Ovary (tissue), 9 donors: ENCODE results near the gene ZNF598. TPM values are rescaled to one million over a fixed set of nuclear protein-coding genes. Genes with fewer than 3 reads are reported as not detected.

Experiments used
- DNase-seq, 5 donors: peaks; one replicate each; pipeline ENCODE4 v3.0.0-alpha.2; 2019 to 2020
- H3K27ac ChIP-seq, 2 donors: fragments of 200-600 bp; one replicate each; pipeline versions ENCODE4 v1.5.1 to v1.8.0; 2019 to 2022
- H3K27me3 ChIP-seq: fragments of 200-600 bp; one replicate; pipeline ENCODE4 v1.8.0; 2022
- H3K36me3 ChIP-seq: fragments of 200-600 bp; sonication (generic); one replicate; pipeline ENCODE4 v1.5.1; 2019
- H3K4me1 ChIP-seq: one replicate; pipeline ENCODE4 v1.8.1; 2013; ENCODE audit warnings: mild to moderate bottlenecking, moderate library complexity; ENCODE audit not compliant: insufficient read depth
- H3K4me3 ChIP-seq: fragments of 200-600 bp; sonication (generic); one replicate; pipeline ENCODE4 v1.5.1; 2017
- H3K9me3 ChIP-seq, 2 donors: fragments of 200-600 bp in 1 of 2; sonication (generic) in 1 of 2; one replicate each; pipeline versions ENCODE4 v1.5.1 to v1.8.1; 2013 to 2019; ENCODE audit warnings: mild to moderate bottlenecking in 1 of 2, moderate library complexity in 1 of 2
- EP300 ChIP-seq: sonication (generic); formaldehyde crosslinking; IDR thresholded peaks from one replicate; pipeline ENCODE4 v1.6.1; 2017; ENCODE audit warnings: antibody characterized with exemption
- POLR2A ChIP-seq: fragments of 450-650 bp; IDR thresholded peaks from one replicate; pipeline ENCODE4 v1.6.1; 2017; ENCODE audit warnings: antibody characterized with exemption, mild to moderate bottlenecking, moderate library complexity
- WGBS, 3 donors: extraction: QIAGEN DNeasy Blood & Tissue Kit in 1 of 3; methylation state at CpG; one replicate each; pipeline versions ENCODE4 v1.1.5 to v1.1.7; 2013 to 2017; 5-methylcytosine and 5-hydroxymethylcytosine counted together
- intact Hi-C, 4 donors: fragments of 100-400 bp; cut with DNase I; formaldehyde crosslinking; loops; one replicate each; pipeline versions ENCODE4 v1.11.0 to v1.15.1; 2022 to 2023
- polyA plus RNA-seq, 2 donors: library from polyadenylated mRNA; stranded (reverse); fragments of 200-250 nt in 1 of 2; fragments of 350-450 nt in 1 of 2; fragmentation: Illumina TruSeq in 1 of 2; extraction: RNeasy Lipid Tissue Mini Kit (QIAGEN cat#74804) in 1 of 2; gene quantifications; one replicate each; pipeline ENCODE4 v1.2.3, GENCODE V29; 2013 to 2014
- total RNA-seq, 7 donors: library from RNA; depleted of rRNA in 2 of 7; stranded (reverse); fragments of >200 nt in 2 of 7; fragmentation: NEBNext Ultra II Directional in 3 of 7; extraction: Animal tissue kit (Norgen Biotek cat#: 25700) in 3 of 7; gene quantifications; one replicate each; pipeline versions ENCODE4 v1.1.0 to v1.2.4, GENCODE V29; 2016 to 2023
- TF ChIP-seq, protein P1 (sequence below), 3 donors: fragments of 450-650 bp in 2 of 3; fragments of 200-600 bp in 1 of 3; IDR thresholded peaks; one replicate each; pipeline versions ENCODE4 v1.5.1 to v1.8.0; 2016 to 2022; ENCODE audit warnings: antibody characterized with exemption in 3 of 3, mild to moderate bottlenecking in 1 of 3
- donor health status: DM: no; HTN: no; CAD: no; lungs with moderate emphysema.
- donor health status: DM: no; HTN: no; CAD: no.
- donor health status: Bipolar disorder and iron deficiency.
- donor health status: DM: yes; HTN: yes; CAD: no.
- donor health status: DM: no; HTN: no; CAD: no.
- donor health status: DM: yes; HTN: yes; CAD: no.

ZNF598 gene
- total and polyA plus RNA-seq, 9 donors, result 0.95 to 44.5 (median 30.3) TPM

DNA sequence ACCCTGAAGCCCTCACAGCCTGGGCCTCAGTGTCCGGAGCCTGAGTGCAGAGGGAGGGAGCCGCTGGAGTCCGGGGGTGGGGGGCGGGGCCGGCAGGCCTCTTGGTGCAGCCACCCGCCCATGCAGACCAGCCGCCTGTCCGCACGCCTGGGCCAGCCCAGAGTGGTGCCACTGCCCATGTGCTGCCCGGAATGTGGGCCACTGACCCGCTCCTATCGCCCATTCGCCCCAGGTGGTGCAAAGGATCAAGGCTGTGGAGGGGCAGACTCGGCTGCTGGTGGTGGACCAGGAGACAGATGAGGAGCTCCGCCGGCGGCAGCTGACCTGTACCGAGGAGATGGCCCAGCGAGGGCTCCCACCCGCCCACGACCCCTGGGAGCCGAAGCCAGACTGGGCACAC lies 19.7 kb upstream of the ZNF598 start:
- 61 to 73% (median 67%) methylated on average over 21 to 22 of the region's 22 CpGs for WGBS, 3 donors
- Histone ChIP-seq H3K27ac (no peak overlapping the region), H3K9me3 (no peaks in the 10 kb centered on the region), H3K4me3 (no peak overlapping the region), H3K4me1 (peaks cover 21% of the 10 kb centered on the region), H3K27me3 (no peaks in the 10 kb centered on the region), H3K36me3 (no peaks in the 10 kb centered on the region)
- DNase-seq, result no peak
- intact Hi-C loops, result loop anchor here in 1 of 4 donors (5.0 kb wide), 1 partner anchor 123 kb away; no protein-coding TSS in a partner anchor
- TF ChIP-seq EP300 (no peak), POLR2A (no peak)
- TF ChIP-seq, protein P1, sequence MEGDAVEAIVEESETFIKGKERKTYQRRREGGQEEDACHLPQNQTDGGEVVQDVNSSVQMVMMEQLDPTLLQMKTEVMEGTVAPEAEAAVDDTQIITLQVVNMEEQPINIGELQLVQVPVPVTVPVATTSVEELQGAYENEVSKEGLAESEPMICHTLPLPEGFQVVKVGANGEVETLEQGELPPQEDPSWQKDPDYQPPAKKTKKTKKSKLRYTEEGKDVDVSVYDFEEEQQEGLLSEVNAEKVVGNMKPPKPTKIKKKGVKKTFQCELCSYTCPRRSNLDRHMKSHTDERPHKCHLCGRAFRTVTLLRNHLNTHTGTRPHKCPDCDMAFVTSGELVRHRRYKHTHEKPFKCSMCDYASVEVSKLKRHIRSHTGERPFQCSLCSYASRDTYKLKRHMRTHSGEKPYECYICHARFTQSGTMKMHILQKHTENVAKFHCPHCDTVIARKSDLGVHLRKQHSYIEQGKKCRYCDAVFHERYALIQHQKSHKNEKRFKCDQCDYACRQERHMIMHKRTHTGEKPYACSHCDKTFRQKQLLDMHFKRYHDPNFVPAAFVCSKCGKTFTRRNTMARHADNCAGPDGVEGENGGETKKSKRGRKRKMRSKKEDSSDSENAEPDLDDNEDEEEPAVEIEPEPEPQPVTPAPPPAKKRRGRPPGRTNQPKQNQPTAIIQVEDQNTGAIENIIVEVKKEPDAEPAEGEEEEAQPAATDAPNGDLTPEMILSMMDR (IDR thresholded peaks at IDR 0.05), result no peak

DNA sequence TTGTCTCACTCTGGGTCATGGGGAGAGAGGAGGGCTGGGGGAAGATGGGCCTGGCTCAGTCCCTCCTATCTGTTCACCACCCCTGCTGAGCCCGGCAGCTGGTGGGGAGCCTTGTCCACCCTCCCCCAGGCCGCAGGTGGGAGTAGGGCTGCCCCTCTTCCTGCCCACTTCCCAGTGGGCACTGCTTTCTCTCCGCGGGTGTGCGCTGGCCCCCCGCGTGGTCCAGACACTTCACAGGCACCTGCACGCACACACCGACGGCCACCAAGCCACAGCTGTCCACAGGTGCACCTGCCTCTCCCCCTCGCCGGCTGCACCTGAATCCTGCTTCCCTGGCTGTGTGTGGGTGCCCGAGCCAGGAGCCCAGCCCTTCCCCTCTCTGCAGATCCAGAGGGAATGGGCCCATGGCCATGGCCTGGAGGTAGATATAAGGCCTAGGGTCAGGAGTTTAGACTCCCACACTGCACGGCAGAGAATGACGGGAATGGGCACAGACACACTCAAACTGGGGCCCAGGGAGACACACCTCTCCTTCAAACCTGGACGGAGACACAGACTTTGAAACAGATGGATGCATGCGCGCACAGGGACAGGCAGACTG lies 19.1 kb upstream of the ZNF598 start:
- intact Hi-C loops, result loop anchor here in 1 of 4 donors (5.0 kb wide), 1 partner anchor 124 kb away; no protein-coding TSS in a partner anchor
- Histone ChIP-seq H3K4me1 (peaks cover 21% of the 10 kb centered on the region), H3K9me3 (no peaks in the 10 kb centered on the region), H3K27ac (peak overlapping the region in 1 of 2 donors; percentile 6), H3K27me3 (no peaks in the 10 kb centered on the region), H3K4me3 (no peak overlapping the region), H3K36me3 (no peaks in the 10 kb centered on the region)
- 54 to 72% (median 70%) methylated on average over 18 of the region's 18 CpGs for WGBS, 3 donors
- DNase-seq, result peak in 1 of 5 donors; percentile 13
- TF ChIP-seq, protein P1 (IDR thresholded peaks at IDR 0.05), result no peak
- no peak for TF ChIP-seq POLR2A
- TF ChIP-seq EP300, result no peak

DNA sequence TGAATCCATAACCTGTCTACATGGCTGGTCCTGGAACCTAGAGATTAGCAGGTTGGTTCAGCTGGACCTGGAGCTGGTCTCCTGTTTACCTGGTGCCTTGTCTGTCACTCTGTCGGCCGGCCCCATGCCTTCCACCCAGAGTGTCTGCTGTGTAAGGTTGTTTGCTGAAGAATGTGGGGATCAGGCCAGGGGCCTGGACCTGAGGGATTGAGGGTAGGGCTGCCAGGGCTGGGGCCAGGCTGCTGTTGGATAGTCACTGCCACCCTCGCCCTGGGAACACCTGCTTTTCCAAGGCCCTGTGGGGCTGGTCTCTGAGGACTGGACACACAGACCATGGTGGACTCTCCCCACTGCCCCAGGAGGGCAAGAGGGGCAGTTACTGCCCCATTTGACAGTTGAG lies 18.5 kb upstream of the ZNF598 start:
- Histone ChIP-seq H3K27ac (peak overlapping the region in 1 of 2 donors; percentile 6), H3K4me1 (peaks cover 22% of the 10 kb centered on the region), H3K9me3 (no peaks in the 10 kb centered on the region), H3K27me3 (no peaks in the 10 kb centered on the region), H3K36me3 (no peaks in the 10 kb centered on the region), H3K4me3 (no peak overlapping the region)
- WGBS, 3 donors, result 43 to 62% (median 57%) methylated on average over 3 of the region's 3 CpGs
- intact Hi-C loops, result loop anchor here in 1 of 4 donors (5.0 kb wide), 1 partner anchor 124 kb away; no protein-coding TSS in a partner anchor
- peak in 1 of 5 donors; percentile 21 for DNase-seq
- TF ChIP-seq POLR2A (no peak), EP300 (no peak)
- TF ChIP-seq, protein P1 (IDR thresholded peaks at IDR 0.05), result no peak

DNA sequence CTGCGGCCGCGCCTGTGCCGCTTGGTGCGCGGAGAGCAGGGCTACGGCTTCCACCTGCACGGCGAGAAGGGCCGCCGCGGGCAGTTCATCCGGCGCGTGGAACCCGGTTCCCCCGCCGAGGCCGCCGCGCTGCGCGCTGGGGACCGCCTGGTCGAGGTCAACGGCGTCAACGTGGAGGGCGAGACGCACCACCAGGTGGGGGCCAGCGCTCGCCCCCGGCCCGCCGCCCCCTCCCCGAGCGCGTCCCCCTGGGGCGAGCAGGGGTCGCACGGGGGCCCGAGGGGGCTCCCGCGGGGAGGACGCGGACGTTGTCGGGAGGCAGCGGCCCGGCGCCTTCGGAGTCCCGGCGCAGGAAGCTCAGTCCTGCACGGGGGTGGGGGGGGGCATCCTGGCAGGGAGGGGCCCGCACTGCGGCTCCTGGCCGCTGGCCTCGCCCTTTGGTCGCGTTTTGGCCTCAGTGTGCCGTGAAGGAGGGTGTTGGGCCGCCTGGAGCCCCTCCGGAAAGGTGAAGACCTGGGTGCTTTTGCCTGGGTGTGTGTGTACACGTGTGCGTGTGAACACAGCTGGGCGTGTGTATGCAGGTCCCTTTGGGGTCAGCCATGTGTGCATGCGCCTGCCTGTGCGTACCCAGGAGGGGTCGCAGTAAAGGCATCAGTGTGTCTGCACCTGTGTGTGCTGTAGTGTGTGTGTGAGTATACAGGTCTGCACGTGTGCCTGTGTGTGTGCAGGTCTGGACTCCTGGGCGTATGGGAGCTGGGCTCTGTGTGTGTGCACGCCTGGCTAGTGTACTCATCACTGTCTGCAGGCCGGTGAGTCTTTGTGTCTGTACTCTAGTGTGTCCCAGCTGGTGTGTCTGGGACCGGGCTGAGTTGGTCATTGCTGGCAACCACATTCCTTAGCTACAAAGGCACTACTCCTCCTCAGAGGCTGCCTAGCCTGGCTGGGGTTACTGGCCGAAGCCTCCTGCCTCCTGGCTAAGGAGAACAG lies 17.7 kb upstream of the ZNF598 start:
- peak in 3 of 5 donors; percentile 36 to 51 (median 49) for DNase-seq
- Histone ChIP-seq H3K36me3 (no peaks in the 10 kb centered on the region), H3K27me3 (no peaks in the 10 kb centered on the region), H3K27ac (peak overlapping the region; percentile 26 to 61), H3K9me3 (no peaks in the 10 kb centered on the region), H3K4me1 (peaks cover 18% of the 10 kb centered on the region), H3K4me3 (peak overlapping the region; percentile 52)
- WGBS, 3 donors, result 3 to 6% (median 3%) methylated on average over 25 to 76 of the region's 76 CpGs
- intact Hi-C loops, result loop anchor here in 1 of 4 donors (5.0 kb wide), 1 partner anchor 125 kb away; no protein-coding TSS in a partner anchor
- TF ChIP-seq, protein P1 (IDR thresholded peaks at IDR 0.05), result no peak
